Kidney capillary endothelial cell (primary cell): ENCODE measurements around the gene SLC25A33.
A peak's percentile ranks its signal among the peaks of the same experiment; 100 is the strongest.

Experiments
- DNase-seq: peaks from one replicate; pipeline ENCODE4 v3.0.0-alpha.2; 2018; ENCODE audit warnings: low spot score

Gene SLC25A33

GRCh38 chr1:9589144-9589718 is 50.0 kb downstream of the SLC25A33 start:
- DNase-seq, result no peak

GRCh38 chr1:9589719-9590157 is 50.5 kb downstream of the SLC25A33 start:
- DNase-seq, result peak; percentile 17

- DNase-seq, result no peak
These were observed 50.9 kb downstream of the SLC25A33 start for GRCh38 chr1:9590201-9590600.

GRCh38 chr1:9590945-9591668 is 51.8 kb downstream of the SLC25A33 start:
- DNase-seq, result no peak

- DNase-seq, result no peak
These were observed 52.6 kb downstream of the SLC25A33 start for GRCh38 chr1:9591669-9592509.

GRCh38 chr1:9592510-9593075 is 53.3 kb downstream of the SLC25A33 start:
- no peak for DNase-seq

- no peak for DNase-seq
These were observed 53.9 kb downstream of the SLC25A33 start for GRCh38 chr1:9593147-9593491.

- peak; percentile 86 for DNase-seq
These were observed 54.5 kb downstream of the SLC25A33 start for GRCh38 chr1:9593492-9594465.

GRCh38 chr1:9594471-9595155 is 55.3 kb downstream of the SLC25A33 start:
- no peak for DNase-seq

GRCh38 chr1:9595156-9595967 is 56.1 kb downstream of the SLC25A33 start:
- no peak for DNase-seq

GRCh38 chr1:9595968-9596340 is 56.7 kb downstream of the SLC25A33 start:
- DNase-seq, result no peak

- no peak for DNase-seq
These were observed 57.3 kb downstream of the SLC25A33 start for GRCh38 chr1:9596415-9597123.

GRCh38 chr1:9597361-9598315 is 58.4 kb downstream of the SLC25A33 start:
- DNase-seq, result no peak

- no peak for DNase-seq
These were observed 59.0 kb downstream of the SLC25A33 start for GRCh38 chr1:9598316-9598700.

- no peak for DNase-seq
These were observed 60.5 kb downstream of the SLC25A33 start for GRCh38 chr1:9599741-9600140.

- DNase-seq, result no peak
These were observed 61.9 kb downstream of the SLC25A33 start for GRCh38 chr1:9600861-9601834.
